ENCODE data around the gene C20orf204. TPM values are rescaled to one million over a fixed set of nuclear protein-coding genes. Genes with fewer than 3 reads are reported as not detected.

C20orf204 gene
- total and polyA plus RNA-seq, 10 of the 15 experiments (the other 5 are each of a cell fraction or from before 2014, with no cell fraction given) = 0.24 to 56.0 (median 12.4) TPM

GRCh38 chr20:64001607-64002011 is 34.4 kb upstream of the C20orf204 start:
- SMC1A ChIA-PET (ENCODE audit: uncharacterized antibody, unreplicated experiment) = interaction anchor here (1.2 kb wide), 1 partner anchor 18 kb away, joined by 3 read pairs; no protein-coding TSS in a partner anchor

More at GRCh38 chr20:64001607-64002011, 34.4 kb upstream of the C20orf204 start:
- no peaks in the 10 kb centered on the region; the same call in 1 of the 2 replicates for H3K4me1 ChIP-seq (ENCODE audit: control insufficient read depth, insufficient read depth, low read length)
- no peak overlapping the region for H3K27ac ChIP-seq (ENCODE audit: control insufficient read depth, insufficient read depth)
- H3K9me3 ChIP-seq (replicated peaks; ENCODE audit: control insufficient read depth, insufficient read depth, low read length) = no peaks in the 10 kb centered on the region; the same call in 2 of the 3 replicates
- no peaks in the 10 kb centered on the region for H3K27me3 ChIP-seq (replicated peaks in 1 of 2; ENCODE audit: control insufficient read depth in 2 of 2, insufficient read depth in 2 of 2, low read length in 1 of 2)
- H3K4me3 ChIP-seq = no peak overlapping the region
- H3K4me2 ChIP-seq (ENCODE audit: control insufficient read depth, insufficient read depth) = no peak overlapping the region
- intact Hi-C loops (cut with micrococcal nuclease; ENCODE audit: unreplicated experiment) (no loop called here), in situ Hi-C loops (cut with MboI) (no loop called here)
- DNase-seq (ENCODE audit: low read depth, low spot score) (no peak), FAIRE-seq (no peak), ATAC-seq (no peak)
- peaks cover 31 to 53% of the 10 kb centered on the region in 2 experiments for H3K36me3 ChIP-seq (ENCODE audit: control insufficient read depth in 2 of 2, insufficient read depth in 2 of 2, low read length in 1 of 2)
- ChIA-PET POLR2A (no interaction called here), RAD21 (ENCODE audit: unreplicated experiment) (no interaction called here), CTCF (no interaction called here)
- TF ChIP-seq CUX1 (IDR thresholded peaks at IDR 0.05; ENCODE audit: insufficient replicate concordance, low read depth, low read length) = no peak
- TF ChIP-seq IKZF2 (IDR thresholded peaks at IDR 0.05) = no peak
- TF ChIP-seq ZNF274 (IDR thresholded peaks at IDR 0.05; ENCODE audit: insufficient read depth, insufficient read length) = no peak
- no peak for TF ChIP-seq MTA2 (IDR thresholded peaks at IDR 0.05; ENCODE audit: low read depth)
- TF ChIP-seq HDAC6 (IDR thresholded peaks at IDR 0.05; ENCODE audit: unreplicated experiment) = no peak
- no peak for TF ChIP-seq KLF5 (IDR thresholded peaks at IDR 0.05; ENCODE audit: partially characterized antibody)
- TF ChIP-seq RELB (IDR thresholded peaks at IDR 0.05; ENCODE audit: low read depth) = no peak
- TF ChIP-seq BACH1 (IDR thresholded peaks at IDR 0.05; ENCODE audit: borderline replicate concordance) = no peak
- TF ChIP-seq RBBP5 (conservative IDR thresholded peaks at IDR 0.05) = no peak
- no peaks in the 10 kb centered on the region for H4K20me1 ChIP-seq (ENCODE audit: control insufficient read depth, insufficient read depth)
- H2AFZ ChIP-seq (ENCODE audit: control insufficient read depth, low read depth, low read length) = no peak overlapping the region
- 88% methylated on average over 11 of the region's 11 CpGs for WGBS (ENCODE audit: insufficient coverage, insufficient replicate concordance, low lambda C conversion rate, missing lambda C conversion rate)
- BruUV-seq (replicated peaks) = no TSS peak
- H3K9ac ChIP-seq (ENCODE audit: control insufficient read depth, insufficient read depth, low read length) = no peak overlapping the region
- H3K79me2 ChIP-seq (ENCODE audit: control insufficient read depth, insufficient read depth, low read length) = peaks cover 8% of the 10 kb centered on the region

Data from GM12878 (cell line).